Measurements from ENCODE around the gene WDR46. TPM values are rescaled to one million over a fixed set of nuclear protein-coding genes. Genes with fewer than 3 reads are reported as not detected.

Gene WDR46
- total RNA-seq, 1 experiment from 2014 or later: 92.5 TPM

DNA sequence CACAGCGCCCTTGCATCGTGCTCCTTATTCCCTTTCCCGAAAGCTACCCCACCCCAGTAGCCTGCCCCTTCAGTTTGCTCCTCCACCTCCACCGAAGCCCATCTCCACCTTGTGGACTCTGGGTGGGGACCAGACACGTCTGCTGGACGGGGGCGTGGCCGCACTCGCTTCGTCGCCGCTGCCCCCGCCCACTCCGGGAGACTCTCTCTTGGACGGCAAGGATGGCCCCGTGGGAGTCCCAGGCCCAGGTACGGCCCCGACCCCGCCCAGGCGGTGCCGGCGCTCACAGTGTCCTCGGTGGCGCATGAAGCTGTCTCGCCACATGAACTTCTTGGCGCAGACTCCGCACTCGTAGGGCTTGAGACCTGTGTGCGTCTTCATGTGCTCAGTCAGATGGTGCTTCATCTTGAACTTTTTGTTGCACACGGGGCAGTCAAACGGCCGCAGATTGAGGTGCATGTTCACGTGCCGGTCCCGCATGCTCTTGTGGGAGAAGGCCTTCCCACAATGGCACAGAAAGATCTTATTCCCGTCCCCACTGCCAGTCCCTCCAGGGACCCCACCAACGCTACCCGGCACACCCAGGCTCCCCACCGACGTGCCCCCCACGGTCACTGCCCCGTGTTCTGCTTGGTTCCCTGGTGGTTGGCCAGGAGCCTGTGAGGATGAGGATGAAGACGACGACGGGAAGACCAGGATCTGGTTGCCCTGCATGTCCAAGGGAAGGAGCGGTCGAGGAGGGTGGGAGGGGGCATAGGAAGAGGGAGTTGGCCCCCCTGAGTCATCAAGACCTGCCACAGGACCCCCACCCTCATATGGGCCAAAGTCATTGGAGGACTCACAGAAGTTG is 26.1 kb upstream of the WDR46 start:
- peak; percentile 79 for DNase-seq (ENCODE audit: low read depth)

DNA sequence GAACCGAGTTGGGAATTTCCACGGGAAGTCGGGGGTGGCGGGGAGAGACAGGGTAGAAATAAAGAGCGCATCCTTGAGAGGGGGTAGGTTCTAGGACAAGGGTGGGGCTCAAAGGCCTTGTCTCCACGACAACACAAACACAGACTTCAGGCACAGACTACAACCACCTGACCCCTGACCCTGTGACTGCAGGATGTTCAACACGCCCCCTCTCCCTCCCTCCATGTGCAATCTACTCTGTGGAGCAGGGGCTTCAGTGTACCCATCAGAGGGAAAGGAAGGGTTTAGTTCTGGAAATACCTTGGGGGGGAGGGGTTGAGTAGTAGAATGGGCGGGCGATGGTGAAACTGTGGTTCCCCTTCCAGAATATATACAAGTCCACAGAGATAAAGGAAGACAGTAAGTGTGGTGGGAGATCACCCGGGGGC is 25.5 kb upstream of the WDR46 start:
- in situ Hi-C loops (cut with HindIII; ENCODE audit: low pct_unique_long_range_greater_than_20kb, low sequenced_read_pairs): no loop called here
- DNase-seq (ENCODE audit: low read depth): peak; percentile 96

More for the DNA sequence above, 26.1 kb upstream of the WDR46 start:
- in situ Hi-C loops (cut with HindIII; ENCODE audit: low pct_unique_long_range_greater_than_20kb, low sequenced_read_pairs): no loop called here

DNA sequence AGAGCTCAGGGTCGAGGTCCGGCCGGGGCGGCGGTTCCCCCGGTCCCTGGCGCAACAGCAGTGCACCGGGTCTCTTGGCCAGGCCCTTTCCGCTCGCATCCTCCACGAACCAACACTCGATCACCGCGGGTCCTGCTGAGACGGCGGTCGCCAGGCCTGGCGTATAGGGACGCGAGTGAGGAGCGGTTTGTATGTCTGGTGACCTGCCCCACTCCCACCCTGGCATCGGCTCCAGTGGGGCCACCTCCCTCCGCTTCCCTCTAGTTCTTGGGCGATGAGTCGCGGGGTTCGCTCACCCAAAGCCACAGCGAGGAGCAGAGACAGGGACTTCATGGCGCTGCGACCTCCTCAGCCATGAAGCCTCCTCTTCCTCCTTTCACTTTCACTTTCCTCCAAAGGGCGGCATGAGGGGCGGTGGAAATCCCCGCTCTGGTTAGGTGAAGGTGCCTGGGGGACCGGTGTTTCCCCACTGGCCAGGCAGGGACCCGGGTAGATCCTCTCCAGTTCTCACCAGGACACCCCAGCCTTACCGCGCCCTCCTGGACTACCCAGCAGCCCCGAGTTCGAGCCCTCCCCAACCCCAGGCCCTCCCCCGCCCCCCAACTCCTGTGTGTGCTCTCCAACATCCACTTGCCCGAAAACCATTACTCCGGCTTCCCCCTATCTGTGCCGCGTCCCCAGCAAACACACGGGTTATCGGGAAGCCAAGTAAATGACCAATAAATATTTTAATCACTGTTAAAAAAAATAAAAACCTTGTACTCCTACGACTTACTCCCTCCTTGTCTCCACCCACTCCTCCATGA is 24.9 kb upstream of the WDR46 start, which contains the start of gene TAPBP:
TSS of gene TAPBP (minus strand) at position 370 of the 806 bp plus-strand sequence. CDS start at position 333, 37 bp downstream.
- in situ Hi-C loops (cut with HindIII; ENCODE audit: low pct_unique_long_range_greater_than_20kb, low sequenced_read_pairs): no loop called here
- peak; percentile 81 for DNase-seq (ENCODE audit: low read depth)

DNA sequence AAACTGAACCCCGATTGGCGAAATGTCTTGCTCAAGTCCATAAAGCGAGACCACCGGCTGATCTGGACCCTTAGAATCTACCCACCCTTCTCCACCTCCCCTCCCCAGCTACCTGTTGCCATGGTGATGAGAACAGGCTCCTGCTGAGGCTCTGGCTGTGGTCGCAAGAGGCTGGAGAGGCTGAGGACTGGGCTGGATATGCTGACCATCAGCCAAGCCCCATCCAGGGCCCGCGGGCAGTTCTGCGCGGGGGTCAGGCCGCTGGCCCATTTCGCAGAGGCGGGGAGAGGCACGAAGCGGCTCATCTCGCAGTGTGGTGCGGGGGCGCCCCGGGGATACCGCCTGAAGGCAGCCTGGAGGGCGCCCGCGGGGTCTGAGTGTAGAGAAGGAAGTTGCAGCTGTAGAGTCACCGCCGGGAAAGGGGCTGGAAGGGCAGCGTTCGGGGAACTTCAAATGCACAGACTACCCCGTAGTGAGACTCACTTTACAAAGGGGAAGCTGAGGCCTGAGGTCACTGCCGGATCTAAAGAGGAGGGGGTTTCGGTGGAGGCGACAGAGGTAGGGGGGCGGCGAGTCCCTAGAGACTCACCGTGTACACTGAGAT is 24.2 kb upstream of the WDR46 start:
- peak; percentile 41 for DNase-seq (ENCODE audit: low read depth)
- in situ Hi-C loops (cut with HindIII; ENCODE audit: low pct_unique_long_range_greater_than_20kb, low sequenced_read_pairs): no loop called here

DNA sequence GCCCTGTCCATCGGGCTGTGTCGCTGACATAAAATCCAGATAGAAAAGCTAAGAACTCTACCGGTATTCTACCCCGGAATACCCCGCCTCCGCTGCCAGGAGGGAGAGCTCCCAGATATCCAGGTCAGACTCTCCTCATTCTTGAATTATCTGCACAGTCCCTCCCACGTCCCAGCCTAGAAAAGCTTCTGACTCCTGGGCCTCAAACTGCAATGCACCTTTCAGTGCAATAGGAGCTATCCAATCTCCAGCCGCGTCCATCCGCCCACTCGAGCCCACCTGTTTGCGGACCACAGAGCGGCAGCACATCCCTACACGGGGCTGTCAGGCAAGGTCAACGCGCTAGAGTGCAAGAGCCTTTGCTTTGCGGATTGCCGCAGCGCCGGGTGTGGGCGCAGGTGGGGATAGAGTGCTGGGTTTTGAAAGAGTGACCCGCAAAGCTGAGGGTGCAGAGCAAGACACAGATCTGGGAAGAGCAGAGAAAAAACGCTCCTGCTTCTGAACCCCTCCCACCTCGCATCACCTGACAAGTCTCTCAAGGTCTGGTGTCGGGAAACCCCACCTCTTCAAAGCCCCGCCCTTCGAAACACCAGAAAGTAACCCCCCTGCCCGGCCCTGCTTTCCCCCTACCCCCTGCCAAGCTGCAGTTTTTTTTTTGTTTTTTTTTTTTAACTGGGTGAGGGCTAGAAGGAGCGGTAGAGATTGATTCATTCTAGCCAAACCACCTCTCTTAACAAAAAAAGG is 23.5 kb upstream of the WDR46 start:
- DNase-seq (ENCODE audit: low read depth): peak; percentile 75
- in situ Hi-C loops (cut with HindIII; ENCODE audit: low pct_unique_long_range_greater_than_20kb, low sequenced_read_pairs): no loop called here

DNA sequence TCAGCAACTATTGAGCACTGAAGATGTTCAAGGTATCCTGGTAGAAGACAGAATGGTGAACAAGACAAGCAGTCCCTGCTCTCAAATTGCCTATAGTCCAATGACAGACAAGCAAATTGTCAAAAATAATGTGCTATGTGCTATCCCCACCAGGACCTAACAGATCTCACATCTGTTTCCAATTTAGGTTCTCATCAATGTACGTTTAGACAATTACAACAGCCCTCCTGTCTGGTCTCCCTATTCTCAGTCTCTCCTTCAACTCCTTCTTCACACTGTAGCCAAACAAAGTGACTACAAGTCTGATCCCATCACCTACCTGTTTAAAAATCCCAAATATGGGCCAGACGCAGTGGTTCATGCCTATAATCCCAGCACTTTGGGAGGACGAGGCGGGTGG is 17.3 kb upstream of the WDR46 start:
- DNase-seq (ENCODE audit: low read depth): no peak
- in situ Hi-C loops (cut with HindIII; ENCODE audit: low pct_unique_long_range_greater_than_20kb, low sequenced_read_pairs): no loop called here

DNA sequence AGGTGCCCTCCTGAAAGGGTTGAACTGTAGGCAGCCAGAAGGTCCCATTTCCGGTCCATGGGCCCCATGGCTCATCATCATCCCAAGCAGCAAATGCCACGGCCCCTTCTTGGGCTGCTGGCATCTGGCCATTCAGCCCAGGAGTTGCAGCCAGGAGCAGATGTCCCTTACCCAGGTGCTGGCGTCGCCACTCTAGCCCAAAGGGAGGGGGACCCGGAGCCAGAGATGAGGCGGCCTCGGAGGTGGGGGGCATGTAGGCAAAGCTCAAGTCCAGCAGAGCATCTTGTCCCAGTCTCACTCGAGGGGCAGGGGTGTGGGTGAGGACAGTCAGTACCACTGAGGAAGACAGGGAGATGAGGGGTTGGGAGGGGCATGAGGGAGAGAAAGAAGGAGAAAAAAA is 16.0 kb upstream of the WDR46 start:
- in situ Hi-C loops (cut with HindIII; ENCODE audit: low pct_unique_long_range_greater_than_20kb, low sequenced_read_pairs): no loop called here

DNA sequence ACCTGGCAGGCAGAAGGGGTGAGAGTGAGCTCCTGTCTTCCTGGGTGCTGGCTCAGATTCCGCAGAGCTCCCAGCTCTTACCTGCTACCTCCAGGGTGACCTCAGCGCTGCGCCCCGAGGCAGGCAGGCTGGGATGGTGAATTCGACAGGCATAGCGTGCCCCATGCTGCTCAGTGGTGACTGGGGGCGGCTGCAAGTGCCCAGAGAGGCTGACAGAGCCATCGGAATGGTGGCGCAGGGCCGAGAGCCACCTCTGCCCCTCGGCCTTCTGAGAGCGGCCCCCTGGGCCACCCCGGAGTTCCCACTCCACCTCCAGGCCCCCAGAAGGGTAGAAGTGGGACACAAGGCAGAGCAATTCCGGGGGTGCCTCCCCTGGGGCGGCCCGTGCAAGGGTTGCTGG is 15.2 kb upstream of the WDR46 start:
- in situ Hi-C loops (cut with HindIII; ENCODE audit: low pct_unique_long_range_greater_than_20kb, low sequenced_read_pairs): no loop called here
- DNase-seq (ENCODE audit: low read depth): no peak

More for the DNA sequence above, 16.0 kb upstream of the WDR46 start:
- DNase-seq (ENCODE audit: low read depth): no peak

DNA sequence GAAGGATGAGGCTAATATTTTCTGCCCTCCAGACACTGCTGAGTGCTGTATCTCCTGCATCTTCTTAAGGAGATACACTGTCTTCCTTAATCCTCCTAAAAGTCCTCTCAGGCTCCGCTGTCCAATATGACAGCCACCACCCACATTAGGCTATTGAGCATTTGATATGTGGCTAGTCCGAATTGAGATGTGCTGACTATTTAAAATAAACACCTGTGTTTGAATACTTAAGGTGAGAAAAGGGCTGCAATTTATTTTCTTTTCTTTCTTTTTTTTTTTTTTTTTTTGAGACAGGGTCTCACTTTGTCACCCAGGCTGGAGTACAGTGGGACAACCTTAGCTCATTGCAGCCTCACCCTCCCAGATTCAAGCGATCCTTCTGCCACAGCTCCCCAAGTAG is 12.8 kb upstream of the WDR46 start:
- in situ Hi-C loops (cut with HindIII; ENCODE audit: low pct_unique_long_range_greater_than_20kb, low sequenced_read_pairs): no loop called here
- no peak for DNase-seq (ENCODE audit: low read depth)

DNA sequence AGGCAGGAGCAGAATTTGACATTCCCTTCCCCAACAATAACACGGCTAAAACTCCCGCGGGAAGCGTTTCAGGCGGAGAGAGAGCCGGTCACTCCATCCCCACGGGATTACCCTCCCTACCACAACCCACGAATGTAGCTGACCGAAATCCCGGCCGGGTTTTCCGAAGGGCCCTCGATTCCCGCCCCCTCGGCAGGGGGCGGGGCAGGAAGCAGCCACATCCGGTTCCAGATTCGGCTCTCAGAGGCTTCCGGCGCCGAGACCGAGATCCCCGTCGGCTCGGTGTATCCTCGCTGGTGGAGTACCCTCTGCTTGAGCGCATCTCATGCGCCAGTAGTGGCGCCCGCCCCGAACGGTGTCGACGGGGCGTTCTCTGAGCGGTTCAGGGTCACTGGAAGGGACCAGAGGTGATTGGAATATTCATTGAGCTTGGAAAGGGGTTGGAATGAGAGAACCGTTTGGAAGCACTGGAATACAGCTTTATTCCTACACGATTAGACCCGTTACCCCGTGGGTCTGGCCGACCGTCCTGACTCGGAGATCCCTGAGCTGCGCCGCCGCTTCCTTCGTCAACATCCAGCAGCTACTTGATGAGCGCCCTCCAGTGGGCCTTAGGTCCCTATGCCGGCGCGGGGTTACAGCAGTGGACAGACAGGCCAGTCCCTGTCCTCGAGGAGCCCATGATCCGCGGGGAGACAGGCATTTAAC is 10.4 kb upstream of the WDR46 start:
- in situ Hi-C loops (cut with HindIII; ENCODE audit: low pct_unique_long_range_greater_than_20kb, low sequenced_read_pairs): no loop called here
- peak; percentile 91 for DNase-seq (ENCODE audit: low read depth)

DNA sequence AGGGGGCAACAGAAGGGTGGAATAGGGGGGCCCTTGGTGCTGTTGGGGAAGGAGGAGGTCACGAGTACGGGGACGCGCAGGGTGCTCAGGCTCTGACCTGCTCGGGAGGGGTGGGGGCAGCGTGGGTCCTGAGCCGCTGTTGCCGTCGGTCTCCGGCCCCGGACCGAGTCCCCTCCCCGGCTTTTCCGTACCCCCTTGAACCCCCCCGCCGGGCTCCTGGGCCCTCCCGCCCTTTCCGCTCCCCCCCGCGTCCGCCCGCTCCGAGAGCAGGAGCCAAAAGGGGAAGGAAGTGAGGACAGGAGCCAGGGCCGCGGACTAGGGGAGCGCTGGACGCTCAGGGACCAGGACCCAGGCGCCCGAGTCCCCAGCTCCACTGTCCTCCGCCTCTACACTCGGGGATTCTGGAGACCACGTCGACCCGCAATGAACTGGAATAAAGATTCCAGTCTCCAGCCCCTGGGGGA is 9.8 kb upstream of the WDR46 start, which contains the start of gene RGL2:
TSS of gene RGL2 (minus strand) at position 170 of the 464 bp plus-strand sequence. CDS start 332 bp downstream, outside the sequence.
- no peak for DNase-seq (ENCODE audit: low read depth)
- in situ Hi-C loops (cut with HindIII; ENCODE audit: low pct_unique_long_range_greater_than_20kb, low sequenced_read_pairs): no loop called here

DNA sequence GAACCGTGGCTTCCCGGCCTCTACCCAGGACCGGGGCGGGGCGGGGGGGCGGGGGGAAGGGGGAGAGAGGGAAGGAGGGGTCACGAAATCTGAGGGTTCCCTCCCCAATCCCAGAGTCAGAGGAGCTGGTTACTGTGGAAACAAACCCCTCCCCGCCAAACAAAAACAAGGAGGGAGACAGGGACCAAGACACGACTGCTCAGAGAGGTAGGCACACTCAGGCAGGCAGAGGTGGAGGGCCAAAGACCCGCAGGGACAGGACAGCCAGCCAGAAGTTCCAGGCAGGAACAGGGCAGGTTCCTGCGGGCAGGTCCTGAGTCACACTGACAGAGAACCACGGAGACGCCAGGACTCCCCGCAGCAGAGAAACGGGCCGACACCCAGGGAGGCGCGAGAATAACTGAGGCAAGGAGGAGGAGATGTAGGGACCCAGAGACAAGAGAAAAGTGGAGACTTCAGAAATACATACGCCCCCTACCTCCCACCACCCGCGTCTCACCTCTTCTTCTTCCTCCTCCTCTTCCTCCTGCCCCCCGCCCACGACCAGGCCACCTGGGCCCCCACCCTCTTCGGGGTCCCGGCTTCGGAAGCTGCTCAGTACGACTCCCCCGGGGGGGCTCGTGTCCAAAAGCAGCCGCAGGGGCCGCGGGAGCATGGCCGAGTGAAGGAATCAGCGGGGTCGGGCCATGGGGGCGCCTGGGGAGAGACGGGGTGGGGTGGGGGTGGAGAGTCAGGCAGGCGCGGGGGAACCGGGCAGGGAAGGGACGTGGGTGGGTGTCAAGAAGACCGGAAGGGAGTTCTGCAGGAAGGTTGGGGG is 9.1 kb upstream of the WDR46 start:
- DNase-seq (ENCODE audit: low read depth): peak; percentile 82
- in situ Hi-C loops (cut with HindIII; ENCODE audit: low pct_unique_long_range_greater_than_20kb, low sequenced_read_pairs): no loop called here

DNA sequence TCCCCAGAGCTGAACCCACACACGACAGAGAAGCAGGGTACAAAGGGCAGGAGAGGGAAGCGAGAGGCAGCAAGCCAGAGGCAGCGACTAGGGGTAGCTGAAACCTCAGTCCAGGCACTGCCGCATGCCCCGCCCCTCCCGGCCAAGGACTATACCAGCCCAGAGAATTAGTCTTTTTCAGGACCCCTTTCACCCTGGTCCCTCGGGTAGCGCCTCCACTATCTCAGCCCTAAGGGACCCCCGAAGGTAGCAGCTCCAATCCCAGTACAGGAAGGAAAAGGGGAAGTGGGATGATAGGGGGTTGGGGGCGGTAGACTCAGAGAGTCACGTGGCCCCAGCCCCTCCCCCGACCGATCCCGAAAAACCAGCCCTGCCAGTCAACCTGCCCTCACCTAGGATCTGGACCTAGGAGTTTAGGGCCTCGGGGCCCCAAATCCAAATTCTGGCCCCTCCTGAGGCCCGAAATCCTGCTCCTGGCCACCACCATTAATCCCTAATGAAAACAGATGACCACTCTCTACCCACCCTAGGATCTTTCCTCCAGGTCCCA is 8.4 kb upstream of the WDR46 start:
- in situ Hi-C loops (cut with HindIII; ENCODE audit: low pct_unique_long_range_greater_than_20kb, low sequenced_read_pairs): no loop called here
- DNase-seq (ENCODE audit: low read depth): no peak

DNA sequence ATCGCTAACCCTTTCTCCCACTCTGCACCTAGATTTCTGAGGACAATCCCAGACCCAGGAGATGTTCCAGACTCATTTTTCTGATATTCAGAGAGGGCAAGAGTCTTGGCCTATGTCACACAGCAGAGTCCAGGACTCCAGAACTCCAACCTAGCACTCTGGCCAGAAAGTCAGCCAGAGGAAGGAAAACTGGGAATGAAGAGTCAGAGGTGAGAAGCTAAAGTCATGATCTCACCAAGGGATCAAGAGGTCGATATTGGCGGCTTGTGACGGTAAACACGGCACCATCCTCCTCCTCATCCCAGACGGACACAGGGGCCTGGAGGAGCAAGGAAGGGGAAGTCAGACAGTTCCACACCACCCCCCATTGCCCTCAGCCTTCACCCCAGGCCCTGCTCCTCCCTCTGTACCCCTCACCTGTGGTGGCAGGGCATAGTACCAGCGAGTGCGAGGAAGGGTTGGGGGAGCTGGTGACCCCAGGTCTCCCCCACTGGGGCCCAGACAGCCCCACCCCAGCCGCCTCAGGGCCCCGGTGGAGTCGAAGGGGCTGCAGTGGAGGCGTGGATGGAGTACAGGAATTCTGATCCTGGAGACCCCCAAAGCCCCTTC is 7.9 kb upstream of the WDR46 start:
- no peak for DNase-seq (ENCODE audit: low read depth)
- in situ Hi-C loops (cut with HindIII; ENCODE audit: low pct_unique_long_range_greater_than_20kb, low sequenced_read_pairs): no loop called here

DNA sequence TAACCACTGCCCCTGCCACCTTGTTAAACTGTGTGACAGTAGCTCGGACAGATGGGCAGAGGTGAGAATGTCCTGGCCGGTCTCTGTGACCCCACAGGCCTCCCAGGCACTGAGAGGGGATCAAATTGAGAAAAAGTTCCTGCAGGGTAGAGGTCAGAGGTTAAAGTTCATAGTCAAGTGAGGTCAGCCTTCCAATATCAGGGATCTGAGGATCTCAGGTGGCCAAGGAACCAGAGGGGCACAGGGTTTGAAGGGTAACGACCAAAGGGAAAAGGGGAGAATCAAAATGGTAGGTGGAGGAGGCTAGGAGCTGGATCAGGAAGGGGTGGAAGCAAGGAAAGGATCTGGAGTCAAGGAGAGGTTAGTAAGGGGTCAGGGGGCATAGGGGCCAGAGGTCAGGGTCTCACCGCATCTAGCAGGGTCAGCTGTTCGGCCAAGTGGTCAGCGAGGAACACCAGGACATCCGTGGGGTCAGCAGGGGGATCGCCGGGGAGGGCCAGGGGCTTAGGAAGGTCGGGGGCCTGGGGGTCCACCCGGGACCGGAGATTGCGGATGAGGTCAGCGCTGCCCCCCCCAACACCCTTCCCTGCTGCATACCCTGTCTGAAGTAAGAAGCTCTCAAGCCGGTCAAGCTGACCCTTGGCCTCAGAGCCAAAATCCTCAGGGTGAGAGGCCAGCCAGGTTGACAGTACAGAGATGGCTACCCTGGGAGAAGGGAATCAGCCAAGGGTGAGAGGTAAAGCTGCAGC is 6.8 kb upstream of the WDR46 start:
- in situ Hi-C loops (cut with HindIII; ENCODE audit: low pct_unique_long_range_greater_than_20kb, low sequenced_read_pairs): no loop called here
- DNase-seq (ENCODE audit: low read depth): no peak

Measured in Caki2 (cell line).